Activated CD8-positive, alpha-beta memory T cell treated with anti-CD3 and anti-CD28 coated beads for 4 hours (primary cell): Measurements from ENCODE around the gene MED1.
"Not testable (repeated sequence)": the region's sequence is repeated elsewhere in the genome, so short reads cannot be mapped to it uniquely, and the experiment has no call there.

Source experiments
- DNase-seq, 2 donors: peaks; one replicate each; pipeline ENCODE4 v3.0.0-alpha.2; 2020; ENCODE audit warnings: low read depth in 2 of 2

MED1 gene

GRCh38 chr17:39439868-39440267, 11.2 kb downstream of the MED1 start:
- DNase-seq: not testable (repeated sequence)

- DNase-seq: no peak
Observed at GRCh38 chr17:39429600-39429999, 21.5 kb downstream of the MED1 start.

GRCh38 chr17:39416141-39416540, 34.9 kb downstream of the MED1 start:
- no peak for DNase-seq

GRCh38 chr17:39410279-39410678, 40.8 kb downstream of the MED1 start:
- no peak for DNase-seq

GRCh38 chr17:39408360-39408759, 42.7 kb downstream of the MED1 start:
- DNase-seq: no peak

GRCh38 chr17:39406951-39407350, 44.1 kb downstream of the MED1 start:
- no peak for DNase-seq

GRCh38 chr17:39405436-39405835, 45.6 kb downstream of the MED1 start:
- no peak for DNase-seq

GRCh38 chr17:39404542-39405378, 46.3 kb downstream of the MED1 start:
- DNase-seq: no peak

GRCh38 chr17:39402890-39403605, 48.0 kb downstream of the MED1 start:
- DNase-seq: no peak

- peak; percentile 65 to 68 for DNase-seq
Observed at GRCh38 chr17:39402244-39402889, 48.7 kb downstream of the MED1 start.

GRCh38 chr17:39401412-39402243, 49.4 kb downstream of the MED1 start, which contains the start of gene FBXL20:
FBXL20 (minus strand) TSS chr17:39401626; CDS start chr17:39401402, 224 bp downstream.
- DNase-seq: peak; percentile 80 to 84

- no peak for DNase-seq
Observed at GRCh38 chr17:39400547-39401411, 50.3 kb downstream of the MED1 start.

GRCh38 chr17:39399791-39400190, 51.3 kb downstream of the MED1 start:
- DNase-seq: no peak

- DNase-seq: no peak
Observed at GRCh38 chr17:39393736-39394135, 57.3 kb downstream of the MED1 start.

- DNase-seq: no peak
Observed at GRCh38 chr17:39391448-39391847, 59.6 kb downstream of the MED1 start.

GRCh38 chr17:39385040-39385439, 66.0 kb downstream of the MED1 start:
- DNase-seq: no peak

GRCh38 chr17:39380144-39380543, 70.9 kb downstream of the MED1 start:
- DNase-seq: no peak

- DNase-seq: no peak
Observed at GRCh38 chr17:39376434-39376833, 74.6 kb downstream of the MED1 start.

- DNase-seq: not testable (repeated sequence)
Observed at GRCh38 chr17:39367805-39368204, 83.3 kb downstream of the MED1 start.

- DNase-seq: no peak
Observed at GRCh38 chr17:39365872-39366271, 85.2 kb downstream of the MED1 start.

GRCh38 chr17:39365242-39365641, 85.8 kb downstream of the MED1 start:
- DNase-seq: no peak
